NK-92 (cell line): ENCODE data around the gene DCLRE1B.
"Not testable (repeated sequence)": the region's sequence is repeated elsewhere in the genome, so short reads cannot be mapped to it uniquely, and the experiment has no call there.

Source experiments
- DNase-seq: peaks from one replicate; lab custom pipeline; 2025; ENCODE audit not compliant: unreplicated experiment; lab: John Stamatoyannopoulos, UW

DCLRE1B gene

DNA sequence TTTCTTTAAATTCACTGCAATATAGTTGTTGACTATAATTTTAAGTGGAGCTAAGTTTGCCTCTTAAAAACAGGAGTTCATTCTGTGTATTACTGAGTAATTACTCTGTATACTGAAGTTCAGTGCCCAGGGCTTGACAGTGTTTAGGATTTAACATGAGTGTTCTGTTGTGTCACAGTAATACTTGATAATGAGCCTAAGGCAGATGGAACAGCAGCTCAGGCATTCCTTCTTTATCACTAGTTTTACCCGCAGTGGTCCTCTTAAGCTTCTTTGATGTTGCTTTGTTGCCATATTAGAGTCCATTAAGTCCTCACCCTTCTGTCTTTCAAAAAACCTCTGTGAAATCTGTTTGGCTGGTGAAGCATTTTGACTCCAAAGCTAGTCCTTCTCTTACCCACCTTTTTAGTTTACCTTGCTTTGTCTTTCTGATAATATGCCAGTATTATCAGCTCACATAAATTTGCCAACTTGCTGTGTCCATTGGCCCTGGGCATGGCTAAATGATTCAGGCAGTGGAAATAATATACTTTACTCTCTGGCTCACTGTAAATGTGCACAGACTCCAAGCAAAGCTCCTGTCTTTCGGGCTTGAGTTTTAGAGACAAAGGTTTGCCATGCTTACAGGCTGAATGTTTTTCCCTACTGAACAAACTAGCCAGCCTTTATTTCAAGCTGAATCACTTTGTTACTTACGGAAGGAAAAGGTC lies 41.7 kb downstream of the DCLRE1B start:
- DNase-seq = no peak

- DNase-seq = no peak
Measured at GRCh38 chr1:113947388-113948107, 42.4 kb downstream of the DCLRE1B start.

DNA sequence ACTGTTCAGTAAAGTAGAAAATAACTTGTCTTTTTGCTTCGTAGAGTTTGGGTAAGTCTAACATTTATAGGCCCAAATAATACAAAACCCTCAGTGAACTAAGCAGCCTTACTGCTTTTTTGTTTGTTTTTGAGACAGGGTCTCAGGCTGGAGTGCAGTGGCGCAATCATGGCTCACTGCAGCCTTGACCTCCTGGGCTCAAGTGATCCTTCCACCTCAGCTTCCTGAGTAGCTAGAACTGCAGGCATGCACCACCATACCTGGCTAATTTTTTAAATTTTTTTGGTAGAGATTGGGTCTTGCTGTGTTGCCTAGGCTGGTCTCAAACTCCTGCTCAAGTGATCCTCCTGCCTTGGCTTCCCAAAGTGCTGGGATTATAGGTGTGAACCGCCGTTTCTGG lies 43.0 kb downstream of the DCLRE1B start:
- not testable (repeated sequence) for DNase-seq

GRCh38 chr1:113949007-113949406 lies 43.9 kb downstream of the DCLRE1B start:
- DNase-seq = no peak

GRCh38 chr1:113950908-113951307 lies 45.8 kb downstream of the DCLRE1B start:
- no peak for DNase-seq

DNA sequence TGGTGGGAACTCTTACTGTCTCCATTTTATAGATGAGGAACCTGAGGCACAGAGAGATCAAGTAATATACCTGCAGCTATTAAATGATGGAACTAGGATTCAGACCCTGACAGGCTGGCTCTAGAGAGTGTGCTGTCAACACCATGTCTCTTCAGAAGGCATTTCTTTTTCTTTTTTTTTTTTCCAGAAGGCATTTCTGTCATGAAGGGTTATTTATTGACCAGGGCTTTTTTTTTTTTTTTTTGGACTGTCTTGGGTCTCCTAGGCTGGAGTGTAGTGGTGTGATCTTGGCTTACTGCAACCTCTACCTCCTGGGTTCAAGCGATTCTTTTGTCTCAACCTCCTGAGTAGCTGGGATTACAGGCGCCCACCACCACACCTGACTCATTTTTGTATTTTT lies 46.6 kb downstream of the DCLRE1B start:
- DNase-seq = no peak

GRCh38 chr1:113957984-113958383 lies 52.9 kb downstream of the DCLRE1B start:
- DNase-seq = no peak

DNA sequence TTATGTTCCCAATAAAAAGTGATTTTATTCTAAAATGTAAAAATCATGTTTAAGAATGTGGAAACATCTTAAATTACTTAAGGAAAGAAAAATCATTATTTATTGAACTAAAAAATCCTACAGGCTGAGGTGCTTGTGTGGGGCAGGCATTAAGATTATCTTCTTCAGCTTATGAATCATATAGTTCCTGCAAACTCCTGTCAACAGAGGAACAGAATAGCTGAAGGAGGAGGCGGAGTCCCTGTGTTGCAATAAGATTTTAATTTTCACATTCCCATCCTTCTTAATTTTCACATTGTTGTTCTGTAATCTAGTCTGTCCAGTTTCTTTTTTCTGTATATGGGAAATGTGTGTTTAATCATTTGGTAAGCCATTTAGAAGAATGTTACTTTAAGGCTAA lies 53.6 kb downstream of the DCLRE1B start:
- DNase-seq = no peak

GRCh38 chr1:113963281-113963906 lies 58.3 kb downstream of the DCLRE1B start:
- no peak for DNase-seq
